NCI-H187 treated with DMSO at 0.1 percent for 48 hours (cell line): ENCODE results near the gene GBP1.
"Not testable (repeated sequence)": the region's sequence is repeated elsewhere in the genome, so short reads cannot be mapped to it uniquely, and the experiment has no call there.

ENCODE experiments used
- DNase-seq: peaks from one replicate; lab custom pipeline; 2025; lab: John Stamatoyannopoulos, UW

The GBP1 gene, protein sequence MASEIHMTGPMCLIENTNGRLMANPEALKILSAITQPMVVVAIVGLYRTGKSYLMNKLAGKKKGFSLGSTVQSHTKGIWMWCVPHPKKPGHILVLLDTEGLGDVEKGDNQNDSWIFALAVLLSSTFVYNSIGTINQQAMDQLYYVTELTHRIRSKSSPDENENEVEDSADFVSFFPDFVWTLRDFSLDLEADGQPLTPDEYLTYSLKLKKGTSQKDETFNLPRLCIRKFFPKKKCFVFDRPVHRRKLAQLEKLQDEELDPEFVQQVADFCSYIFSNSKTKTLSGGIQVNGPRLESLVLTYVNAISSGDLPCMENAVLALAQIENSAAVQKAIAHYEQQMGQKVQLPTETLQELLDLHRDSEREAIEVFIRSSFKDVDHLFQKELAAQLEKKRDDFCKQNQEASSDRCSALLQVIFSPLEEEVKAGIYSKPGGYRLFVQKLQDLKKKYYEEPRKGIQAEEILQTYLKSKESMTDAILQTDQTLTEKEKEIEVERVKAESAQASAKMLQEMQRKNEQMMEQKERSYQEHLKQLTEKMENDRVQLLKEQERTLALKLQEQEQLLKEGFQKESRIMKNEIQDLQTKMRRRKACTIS

DNA sequence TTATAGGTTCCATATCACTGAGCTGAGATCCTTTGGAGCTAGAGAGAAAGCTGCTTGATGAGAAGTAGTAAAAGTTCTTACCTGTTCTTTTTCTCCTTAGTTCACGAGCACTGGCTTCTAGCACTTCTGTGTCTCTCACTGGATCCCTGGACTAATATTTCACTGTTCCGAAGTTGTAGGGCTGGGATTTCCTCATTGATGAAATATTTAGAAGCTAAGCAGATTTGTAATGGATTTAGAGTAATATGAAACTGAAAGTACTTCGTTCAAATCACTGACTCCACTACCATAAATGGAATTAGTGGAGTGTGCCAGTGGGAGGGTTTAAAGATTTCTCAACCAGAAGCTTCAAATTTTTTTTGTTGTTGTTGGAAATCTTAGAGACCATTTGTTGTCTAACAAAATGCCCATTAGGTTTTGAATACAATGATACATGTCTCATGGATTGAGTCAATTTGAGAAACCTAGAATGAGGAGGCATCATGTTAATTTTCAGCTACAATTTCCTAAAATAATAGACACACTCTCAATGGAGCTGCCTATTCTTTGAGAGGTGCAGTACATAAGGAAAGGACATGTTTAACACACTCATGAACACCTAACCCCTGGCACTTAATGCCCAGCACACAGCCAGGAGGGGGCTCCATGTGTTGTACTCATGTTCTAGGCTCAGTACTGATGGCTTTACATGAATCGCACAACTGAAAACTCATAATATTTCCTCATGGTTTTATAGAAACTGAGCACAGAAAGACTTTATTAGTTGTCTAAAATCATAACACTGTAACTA is at the start of gene GBP1:
Gene GBP1, minus strand, starts transcription at position 130 of the 790 bp plus-strand sequence. CDS start 1,974 bp downstream, outside the sequence.
- no peak for DNase-seq

DNA sequence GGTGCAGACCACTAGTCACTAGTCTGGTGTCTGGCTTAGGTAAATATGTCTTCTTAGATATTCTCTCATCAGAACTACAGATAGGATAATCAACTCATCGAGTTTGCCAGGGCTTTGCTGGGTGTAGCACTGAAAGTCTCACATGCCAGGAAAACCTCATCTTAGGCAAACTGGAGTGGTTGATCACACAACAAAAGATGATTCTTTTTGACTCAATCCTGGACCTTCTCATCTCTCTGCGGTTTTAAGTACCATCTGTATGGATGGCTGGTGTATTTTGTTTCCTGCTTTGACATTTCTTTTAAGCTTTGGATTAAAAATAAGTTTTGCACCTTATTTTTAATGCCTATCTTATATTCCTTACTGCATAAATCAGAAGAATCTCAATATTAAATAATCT is 49.7 kb upstream of the GBP1 start:
- no peak for DNase-seq

DNA sequence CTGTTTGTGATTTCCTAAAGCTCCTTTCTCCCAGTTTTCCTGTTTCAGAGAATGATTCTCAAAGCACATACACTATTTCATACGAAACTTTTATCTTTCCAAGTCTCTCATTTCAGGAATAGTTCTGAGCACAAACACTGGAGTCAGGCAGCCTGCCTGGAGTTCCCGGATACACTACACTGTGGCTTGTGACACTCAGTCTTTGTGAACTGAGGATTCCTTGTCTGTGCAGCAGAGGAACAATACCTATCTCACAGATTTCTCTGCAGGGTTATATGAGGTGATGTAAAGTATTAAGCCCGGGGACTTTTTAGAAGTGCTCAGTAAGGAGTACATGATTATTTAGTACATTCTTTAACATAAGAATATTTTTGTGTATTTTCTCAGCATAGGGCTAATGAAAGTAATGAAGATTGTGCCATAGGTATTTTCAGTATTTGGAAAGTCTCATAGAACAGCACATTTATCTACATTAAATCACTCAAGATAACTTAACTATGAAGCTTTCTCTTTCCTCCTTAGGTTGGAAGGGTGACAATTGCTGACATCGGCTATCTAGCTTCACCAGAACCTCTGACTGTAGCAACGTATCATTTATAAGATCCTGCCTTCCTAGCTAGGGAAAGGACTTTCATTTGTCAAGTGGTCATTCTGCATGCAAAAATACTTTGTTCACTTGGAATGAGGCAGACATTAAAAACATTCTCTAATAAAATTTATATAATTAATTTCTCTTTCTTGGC is 48.0 kb upstream of the GBP1 start:
- no peak for DNase-seq

DNA sequence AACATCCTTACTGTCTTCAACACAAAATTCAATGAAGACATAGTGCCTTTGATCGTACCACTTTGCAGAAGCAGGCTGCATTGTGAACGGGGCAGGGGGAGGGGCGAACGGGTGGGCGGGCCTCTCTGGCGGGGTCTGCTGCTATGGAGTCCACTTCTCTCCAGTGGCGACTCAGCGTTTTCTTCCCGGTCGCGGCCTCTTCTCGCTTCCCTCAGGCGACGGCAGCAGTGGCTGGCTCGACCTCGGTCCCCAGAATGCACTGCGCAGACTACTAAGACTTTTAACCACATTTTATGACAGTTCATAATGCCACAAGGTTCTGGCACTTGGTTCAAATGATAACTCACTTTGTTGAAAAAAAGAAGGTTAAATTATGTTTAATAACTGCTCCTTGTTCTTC is 39.7 kb upstream of the GBP1 start:
- no peak for DNase-seq

DNA sequence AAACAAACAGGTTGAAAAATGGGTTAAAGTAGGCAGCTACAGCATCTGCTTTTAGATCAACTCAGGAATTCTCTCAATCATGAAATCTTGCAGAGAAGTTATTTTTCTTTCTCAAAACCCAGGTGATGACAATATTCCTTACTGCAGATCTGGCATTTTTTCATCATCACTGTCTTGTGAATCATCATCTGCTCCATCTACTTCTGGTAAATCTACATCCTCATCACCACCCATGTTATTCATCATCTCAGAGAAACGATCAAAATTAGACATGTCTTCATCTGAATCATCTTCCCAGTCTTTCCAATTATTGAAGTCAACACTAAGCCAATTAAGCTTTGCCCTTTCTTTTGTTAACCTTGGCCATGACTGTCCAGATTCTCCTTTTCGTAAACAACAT is 39.1 kb upstream of the GBP1 start:
- DNase-seq, result no peak

DNA sequence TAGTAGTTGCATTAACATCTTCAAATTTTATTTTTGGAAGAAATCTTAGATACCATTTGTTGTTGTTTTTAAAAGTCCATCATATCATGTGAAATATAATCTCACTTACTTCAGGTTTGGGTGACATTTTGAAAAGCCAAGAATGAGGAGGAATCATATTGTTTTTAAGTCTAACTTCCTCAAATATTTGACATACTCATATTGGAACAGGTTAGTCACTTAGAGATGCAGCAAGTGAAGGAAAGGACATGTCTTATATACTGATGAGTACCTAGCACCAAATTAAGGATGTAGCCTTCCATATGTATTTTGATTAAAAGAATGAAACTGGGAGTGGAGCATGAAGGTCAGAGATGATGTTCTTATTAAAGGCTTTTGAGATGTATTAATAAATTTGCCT is 37.0 kb upstream of the GBP1 start:
- DNase-seq, result no peak

DNA sequence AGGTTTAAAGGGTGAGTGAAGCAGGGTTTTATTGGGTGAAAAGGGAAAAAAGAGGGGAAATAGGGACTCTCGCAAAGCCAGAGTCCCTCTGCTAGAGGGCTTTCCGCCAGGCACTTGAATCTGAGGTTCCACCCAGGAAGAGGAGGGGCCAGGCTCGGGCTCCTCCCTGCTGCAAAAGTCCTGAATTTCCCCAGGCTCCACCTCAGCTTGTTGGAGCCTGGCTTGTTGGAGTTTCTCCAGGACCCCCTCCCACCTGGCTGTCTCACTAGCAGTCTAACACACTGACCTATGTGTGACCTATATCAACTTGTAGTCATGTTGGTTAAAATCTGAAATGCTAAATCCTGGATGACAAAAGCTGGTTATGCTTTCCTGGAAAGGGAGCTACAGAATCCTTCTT is 35.4 kb upstream of the GBP1 start:
- no peak for DNase-seq

DNA sequence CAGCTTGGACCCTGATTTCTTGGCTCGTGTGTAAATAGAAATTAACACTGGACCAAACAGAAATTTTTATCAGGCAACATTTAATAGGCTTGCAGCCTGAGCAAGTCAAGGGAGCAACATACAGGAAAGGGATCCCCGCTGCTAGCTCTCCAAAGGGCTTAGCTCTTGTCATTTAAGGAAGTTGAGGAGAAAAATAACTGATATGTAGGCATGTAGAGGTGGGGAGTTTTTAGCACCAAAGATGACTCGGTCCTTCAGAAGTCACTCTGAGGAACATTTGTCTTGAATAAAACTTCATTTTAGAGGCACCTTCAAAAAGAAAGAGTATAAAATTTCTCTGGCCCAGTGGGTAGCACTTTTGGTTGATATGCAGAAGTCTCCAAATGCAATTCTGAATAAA is 33.8 kb upstream of the GBP1 start:
- DNase-seq, result no peak

DNA sequence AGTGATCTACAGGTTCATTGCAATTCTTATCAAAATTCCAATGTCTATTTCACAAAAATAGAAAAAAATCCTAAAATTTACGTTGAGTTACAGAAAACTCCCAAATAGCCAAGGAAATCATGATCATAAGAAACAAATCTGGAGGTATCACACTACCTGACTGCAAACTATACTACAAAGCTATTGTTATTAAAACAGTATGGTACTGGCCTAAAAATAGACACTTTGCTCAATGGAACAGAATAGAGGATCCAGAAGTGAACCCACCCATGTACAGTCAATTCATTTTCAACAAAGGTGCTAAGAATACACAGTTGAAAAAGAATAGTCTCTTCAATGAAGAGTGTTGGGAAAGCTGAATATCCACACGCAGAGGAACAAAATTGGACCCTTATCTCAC is 30.7 kb upstream of the GBP1 start:
- no peak for DNase-seq

DNA sequence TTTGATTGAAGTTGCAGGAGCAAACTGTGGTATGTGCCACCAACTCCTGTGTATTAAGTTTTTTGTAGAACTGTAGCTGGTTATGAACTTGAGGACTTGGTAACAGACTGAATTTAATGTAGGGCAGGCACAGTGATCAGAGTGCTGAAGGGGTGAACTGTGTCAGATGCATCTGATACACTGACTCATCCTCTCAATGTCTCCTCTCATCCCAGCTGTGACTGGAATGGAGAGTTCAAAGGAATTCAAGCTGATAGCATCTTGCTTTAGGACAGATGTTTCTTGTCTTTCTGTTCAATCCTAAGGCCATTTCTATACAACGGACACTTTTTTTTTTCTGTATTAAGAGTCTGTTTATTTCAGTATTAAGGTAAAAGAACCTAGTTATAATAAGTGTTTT is 25.0 kb upstream of the GBP1 start:
- DNase-seq, result no peak

DNA sequence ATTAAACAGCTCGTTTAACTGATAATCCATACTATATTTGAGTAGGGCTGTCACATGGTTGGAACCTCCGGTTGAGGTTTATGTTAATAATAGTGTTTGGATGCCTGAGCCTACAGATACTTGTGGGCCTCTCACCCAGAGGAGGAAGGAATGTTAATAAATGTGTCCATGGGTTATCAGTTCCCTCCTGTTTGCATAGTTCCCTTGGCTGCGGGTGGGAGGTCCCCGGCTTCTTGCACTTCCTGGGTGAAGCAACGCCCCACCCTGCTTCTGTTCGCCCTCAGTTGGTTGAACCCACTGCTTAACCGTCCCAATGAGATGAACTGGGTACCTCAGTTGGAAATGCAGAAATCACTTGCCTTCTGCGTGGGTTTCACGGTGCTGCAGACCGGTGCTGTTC is 23.6 kb upstream of the GBP1 start:
- DNase-seq, result no peak

DNA sequence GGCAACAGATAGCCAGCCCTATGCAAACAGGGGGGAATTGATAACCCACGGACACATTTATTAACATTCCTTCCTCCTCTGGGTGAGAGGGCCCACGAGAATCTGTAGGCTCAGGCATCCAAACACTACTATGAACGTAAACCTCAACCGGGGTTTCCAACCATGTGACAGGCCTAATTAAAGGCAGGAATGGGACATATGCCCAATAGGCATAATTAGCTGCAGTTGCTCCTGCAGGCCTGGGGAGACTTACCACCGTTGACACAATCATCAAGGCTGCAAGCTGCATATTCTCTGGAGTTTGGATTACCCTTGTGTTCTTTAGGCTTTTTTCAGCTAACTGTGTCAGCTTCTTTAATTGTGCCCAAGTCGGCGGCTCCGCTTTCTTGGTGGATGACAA is 22.2 kb upstream of the GBP1 start:
- no peak for DNase-seq

DNA sequence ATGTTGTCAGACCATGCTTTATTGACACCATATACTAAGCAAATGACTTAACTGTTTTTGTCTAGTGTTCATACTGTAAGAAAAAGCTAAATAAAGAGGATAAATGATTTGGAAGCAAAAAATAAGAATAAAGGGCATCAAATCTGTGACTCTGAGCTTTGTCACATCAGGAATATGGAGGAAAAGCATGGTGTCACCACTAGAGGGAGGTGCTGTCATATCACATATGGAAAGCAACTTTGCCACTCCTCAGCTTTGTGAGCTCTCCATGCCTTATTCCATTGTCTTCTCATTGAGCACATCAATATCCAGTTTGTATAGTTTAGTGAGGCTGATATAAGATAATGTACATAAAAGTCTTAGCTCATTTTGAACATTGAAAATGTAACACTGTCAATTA is 20.8 kb upstream of the GBP1 start:
- no peak for DNase-seq

DNA sequence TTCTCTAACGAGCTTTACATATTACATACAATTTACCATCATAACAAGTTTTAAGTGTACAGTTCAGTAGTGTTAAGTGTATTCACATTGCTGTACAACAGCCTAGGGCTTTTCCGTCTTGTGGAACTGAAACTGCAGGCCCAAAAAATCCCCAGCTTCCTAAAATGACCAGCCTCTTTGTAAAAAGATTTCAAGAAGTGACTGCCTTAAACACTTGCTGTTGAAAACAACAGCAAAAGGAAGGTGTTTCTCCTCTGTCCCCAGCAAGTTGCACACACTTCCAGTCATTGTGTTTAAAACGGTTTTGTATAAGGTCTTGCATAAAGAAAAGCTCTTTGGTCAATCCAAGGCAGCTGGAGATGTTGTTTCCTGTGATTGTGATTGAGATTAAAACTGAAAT is 16.0 kb upstream of the GBP1 start:
- no peak for DNase-seq

DNA sequence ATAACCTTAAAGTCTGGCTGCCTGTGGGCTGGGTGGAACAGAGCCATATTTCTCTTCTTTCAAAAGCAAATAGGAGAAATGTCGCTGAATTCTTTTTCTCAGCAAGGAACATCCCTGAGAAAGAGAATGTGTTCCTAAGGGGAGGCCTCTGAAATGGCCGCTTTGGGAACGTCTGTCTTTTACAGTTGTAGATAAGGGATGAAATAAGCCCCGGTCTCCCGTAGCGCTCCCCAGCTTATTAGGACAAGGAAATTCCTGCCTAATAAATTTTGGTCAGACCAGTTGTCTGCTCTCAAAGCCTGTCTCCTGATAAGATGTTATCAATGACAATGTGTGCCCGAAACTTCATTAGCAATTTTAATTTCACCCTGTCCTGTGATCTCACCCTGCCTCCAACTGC is 15.1 kb upstream of the GBP1 start:
- DNase-seq, result not testable (repeated sequence)

DNA sequence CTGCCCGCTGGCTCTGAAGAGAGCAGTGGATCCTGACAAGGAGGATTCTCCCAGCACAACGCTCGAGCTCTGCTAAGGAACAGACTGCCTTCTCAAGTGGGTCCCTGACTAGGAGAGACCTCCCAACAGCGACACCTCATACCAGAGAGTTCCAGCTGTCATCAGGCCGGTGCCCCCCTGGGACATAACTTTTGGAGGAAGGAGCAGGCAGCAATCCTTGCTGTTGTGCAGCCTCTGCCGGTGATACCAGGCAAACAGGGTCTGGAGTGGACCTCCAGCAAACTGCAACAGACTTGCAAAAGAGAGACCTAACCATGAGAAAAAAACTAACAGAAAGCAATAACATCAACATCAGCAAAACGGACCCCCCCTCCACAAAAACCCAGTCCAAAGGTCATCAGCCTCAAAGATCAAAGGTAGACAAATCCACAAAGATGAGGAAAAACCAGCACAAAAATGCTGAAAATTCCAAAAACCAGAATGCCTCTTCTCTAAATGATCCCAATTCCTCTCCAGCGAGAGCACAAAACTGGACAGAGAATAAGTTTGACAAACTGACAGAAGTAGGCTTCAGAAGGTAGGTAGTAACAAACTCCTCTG is 7.6 kb upstream of the GBP1 start:
- DNase-seq, result not testable (repeated sequence)

DNA sequence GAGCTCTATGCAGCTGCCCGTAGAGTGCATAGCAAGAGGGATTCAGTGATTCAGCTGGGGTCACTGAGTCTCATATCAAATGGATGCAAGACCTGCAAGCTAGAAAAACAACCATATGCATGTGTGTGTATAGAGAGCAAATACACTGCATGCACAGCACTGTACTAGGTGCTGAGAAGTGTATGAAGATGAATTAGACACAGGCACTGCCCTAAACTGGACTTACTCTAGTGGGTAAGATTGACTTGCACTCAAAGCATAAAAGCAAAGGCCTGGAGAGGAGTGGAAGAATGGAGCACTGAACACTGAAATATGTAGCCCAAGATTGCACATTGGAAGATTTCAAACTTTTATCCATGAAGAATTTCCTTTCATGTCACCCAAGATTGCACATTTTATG is 5.5 kb upstream of the GBP1 start:
- no peak for DNase-seq

DNA sequence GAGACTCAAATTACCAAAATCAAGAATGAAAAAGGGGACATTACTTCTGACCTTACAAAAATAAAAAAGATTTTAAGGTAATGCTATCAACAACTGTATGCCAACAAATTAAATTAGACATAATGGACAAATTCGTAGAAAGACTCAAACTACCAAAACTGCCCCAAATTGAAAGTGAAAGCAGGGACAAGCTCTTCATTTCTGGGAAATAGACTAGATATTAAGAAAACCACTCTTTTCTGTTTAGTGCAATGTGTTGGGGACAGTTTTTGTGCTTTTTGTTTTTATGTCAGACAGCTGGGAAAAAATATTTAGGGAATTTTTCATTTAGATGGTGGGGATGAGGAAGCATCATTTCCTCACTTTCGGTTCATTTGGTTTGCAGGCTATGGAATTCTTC is 4.9 kb upstream of the GBP1 start:
- DNase-seq, result no peak

DNA sequence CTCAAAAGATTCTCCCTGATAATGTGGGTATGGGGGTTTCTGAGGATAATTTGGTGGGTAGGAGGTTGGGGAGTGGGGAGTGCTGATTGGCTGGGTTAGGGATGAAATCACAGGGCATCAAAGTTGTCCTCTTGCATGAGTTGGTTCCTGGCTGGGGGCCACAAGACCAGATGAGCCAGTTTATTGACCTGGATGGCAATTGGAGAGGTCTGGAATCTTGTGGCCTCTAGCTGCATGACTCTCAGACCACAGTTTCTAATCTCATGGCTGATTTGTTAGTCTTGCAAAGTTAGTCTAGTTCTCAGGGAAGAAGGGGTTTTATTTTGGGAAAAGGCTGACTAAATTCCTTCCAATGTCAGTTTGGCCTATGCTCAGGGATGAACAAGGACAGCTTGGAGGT is 3.3 kb upstream of the GBP1 start:
- no peak for DNase-seq

DNA sequence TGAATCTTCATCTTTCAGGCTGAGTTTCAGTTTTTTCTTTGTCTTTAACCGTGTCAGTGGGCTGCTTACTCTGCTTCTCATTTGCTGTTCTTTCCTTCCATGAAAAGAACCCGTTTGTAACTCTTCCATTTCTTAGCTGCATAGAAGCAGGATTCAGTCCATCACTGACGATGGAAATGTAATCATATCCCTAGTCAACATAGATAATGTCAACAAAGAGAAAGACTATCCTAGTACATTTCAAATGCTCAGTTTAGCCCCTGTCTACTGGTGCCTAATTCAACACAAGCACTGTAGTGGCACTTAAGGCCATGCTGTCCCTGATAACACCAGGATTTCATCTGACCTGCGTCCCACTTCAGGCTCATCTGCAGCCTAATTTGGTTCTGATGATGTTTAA is 376 bp downstream of the GBP1 start:
- no peak for DNase-seq

DNA sequence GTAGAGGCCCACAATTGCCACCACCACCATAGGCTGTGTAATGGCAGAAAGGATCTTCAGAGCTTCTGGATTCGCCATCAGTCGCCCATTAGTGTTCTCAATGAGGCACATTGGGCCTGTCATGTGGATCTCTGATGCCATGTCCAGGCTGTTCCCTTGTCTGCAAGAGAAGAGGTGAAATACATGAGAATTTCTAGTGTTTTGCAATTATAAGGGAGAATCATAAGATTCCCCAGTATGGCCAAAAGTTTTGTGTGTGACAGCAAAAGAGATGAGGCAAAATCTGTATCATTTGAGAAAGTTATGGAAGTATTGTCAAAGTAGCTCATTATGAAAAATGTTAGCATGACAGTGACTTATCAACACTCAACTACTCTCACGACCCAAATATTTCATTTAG is 1.9 kb downstream of the GBP1 start:
- no peak for DNase-seq

DNA sequence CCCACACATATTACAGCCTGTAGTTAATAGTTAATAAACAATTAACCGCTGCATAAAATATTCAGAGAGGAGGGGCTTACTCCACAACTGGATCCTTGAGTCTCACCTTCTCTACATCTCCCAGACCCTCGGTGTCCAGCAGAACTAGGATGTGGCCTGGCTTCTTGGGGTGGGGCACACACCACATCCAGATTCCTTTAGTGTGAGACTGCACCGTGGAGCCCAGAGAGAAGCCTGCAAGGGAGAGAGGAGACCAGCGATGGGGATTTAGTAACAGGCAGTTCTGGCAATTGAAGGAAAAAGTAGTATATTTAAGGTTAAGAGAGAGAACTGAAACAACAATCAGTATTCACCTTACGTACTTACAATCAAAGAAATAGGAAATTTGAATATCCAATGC is 4.9 kb downstream of the GBP1 start:
- no peak for DNase-seq
